ENCODE results near the gene XYLT2. TPM values are rescaled to one million over a fixed set of nuclear protein-coding genes. Genes with fewer than 3 reads are reported as not detected.
"Not testable (repeated sequence)": the region's sequence is repeated elsewhere in the genome, so short reads cannot be mapped to it uniquely, and the experiment has no call there.

XYLT2 gene
- total RNA-seq, 2 donors from 2014 or later, result 22.8 to 31.3 TPM

DNA sequence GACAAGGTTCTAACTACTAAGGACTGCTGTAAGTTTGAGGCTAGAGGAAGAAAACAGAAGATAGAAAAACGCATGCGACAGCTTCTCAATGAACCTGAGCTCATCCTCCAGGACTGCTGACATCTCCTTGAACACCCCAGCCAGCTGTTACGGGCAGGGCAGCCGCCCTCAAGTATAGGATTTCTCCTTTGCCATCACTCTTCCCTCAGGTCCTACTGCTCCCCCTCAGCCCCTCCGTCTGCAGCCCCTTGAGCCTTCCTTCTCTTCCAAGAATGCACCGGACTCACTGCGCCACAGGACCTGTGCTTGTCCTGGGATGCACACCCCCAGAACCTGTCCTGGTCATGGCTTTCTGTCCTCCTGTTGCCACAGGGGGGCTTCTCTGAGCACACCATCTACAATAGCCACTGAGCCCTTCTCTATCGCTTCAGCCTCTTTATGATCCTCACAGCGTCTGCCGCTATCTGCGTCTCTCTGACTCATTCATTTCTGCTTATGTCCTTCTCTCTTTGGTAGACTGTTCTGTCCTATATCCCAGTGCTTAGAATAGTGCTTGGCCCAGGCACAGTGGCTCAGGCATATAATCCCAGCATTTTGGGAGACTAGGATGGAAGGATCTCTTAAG lies 15.7 kb upstream of the XYLT2 start:
- intact Hi-C loops (cut with DNase I), result no loop called here
- TF ChIP-seq, protein P1, sequence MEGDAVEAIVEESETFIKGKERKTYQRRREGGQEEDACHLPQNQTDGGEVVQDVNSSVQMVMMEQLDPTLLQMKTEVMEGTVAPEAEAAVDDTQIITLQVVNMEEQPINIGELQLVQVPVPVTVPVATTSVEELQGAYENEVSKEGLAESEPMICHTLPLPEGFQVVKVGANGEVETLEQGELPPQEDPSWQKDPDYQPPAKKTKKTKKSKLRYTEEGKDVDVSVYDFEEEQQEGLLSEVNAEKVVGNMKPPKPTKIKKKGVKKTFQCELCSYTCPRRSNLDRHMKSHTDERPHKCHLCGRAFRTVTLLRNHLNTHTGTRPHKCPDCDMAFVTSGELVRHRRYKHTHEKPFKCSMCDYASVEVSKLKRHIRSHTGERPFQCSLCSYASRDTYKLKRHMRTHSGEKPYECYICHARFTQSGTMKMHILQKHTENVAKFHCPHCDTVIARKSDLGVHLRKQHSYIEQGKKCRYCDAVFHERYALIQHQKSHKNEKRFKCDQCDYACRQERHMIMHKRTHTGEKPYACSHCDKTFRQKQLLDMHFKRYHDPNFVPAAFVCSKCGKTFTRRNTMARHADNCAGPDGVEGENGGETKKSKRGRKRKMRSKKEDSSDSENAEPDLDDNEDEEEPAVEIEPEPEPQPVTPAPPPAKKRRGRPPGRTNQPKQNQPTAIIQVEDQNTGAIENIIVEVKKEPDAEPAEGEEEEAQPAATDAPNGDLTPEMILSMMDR (IDR thresholded peaks at IDR 0.05), result no peak
- TF ChIP-seq POLR2A (IDR thresholded peaks at IDR 0.05), result no peak
- no peaks in the 10 kb centered on the region for H3K9me3 ChIP-seq
- no peak for ATAC-seq
- H3K36me3 ChIP-seq (replicated peaks in 1 of 2; ENCODE audit: insufficient read depth in 1 of 2, low read depth in 2 of 2), result no peaks in the 10 kb centered on the region
- WGBS, 2 donors, result 79 to 90% methylated on average over 11 of the region's 11 CpGs
- H3K27ac ChIP-seq, result no peak overlapping the region
- no peaks in the 10 kb centered on the region for H3K4me1 ChIP-seq
- no peak for DNase-seq
- H3K27me3 ChIP-seq, result no peaks in the 10 kb centered on the region
- H3K4me3 ChIP-seq, result no peak overlapping the region

DNA sequence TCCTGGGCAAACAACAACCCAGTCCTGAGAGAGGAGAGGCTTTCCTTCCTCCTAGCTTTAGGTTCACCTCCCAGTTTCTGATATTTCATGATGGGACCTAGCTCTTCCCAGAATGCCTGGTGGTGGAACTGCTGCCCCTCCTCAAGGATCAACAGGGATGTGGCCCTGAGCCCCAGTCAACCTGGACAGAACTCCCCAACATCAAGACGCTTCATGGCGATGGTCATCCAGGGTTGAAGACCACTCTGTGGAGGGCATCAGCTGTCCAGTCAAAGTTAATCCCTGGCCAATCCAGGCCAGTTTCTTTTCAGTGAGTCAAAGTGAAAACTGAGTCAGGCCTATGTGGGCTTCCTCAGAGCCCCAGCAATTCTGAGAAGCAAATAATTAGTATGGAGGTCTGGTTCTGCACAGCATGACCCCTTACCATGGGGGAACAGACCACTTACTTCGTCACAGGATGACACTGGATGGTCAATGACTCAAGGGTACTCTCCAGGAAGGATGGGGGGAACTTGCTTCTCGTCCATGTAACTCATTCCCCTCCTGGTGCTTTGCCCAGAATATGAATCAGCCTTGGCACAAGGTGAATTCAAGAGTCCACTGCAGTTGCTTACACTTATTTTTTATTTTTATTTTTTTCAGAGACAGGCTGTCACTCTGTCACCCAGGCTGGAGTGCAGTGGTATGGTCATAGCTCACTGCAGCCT lies 14.7 kb upstream of the XYLT2 start:
- DNase-seq (no peak), ATAC-seq (no peak)
- 67 to 76% methylated on average over 1 to 4 of the region's 4 CpGs for WGBS, 2 donors
- Histone ChIP-seq H3K27me3 (no peaks in the 10 kb centered on the region), H3K27ac (no peak overlapping the region), H3K9me3 (no peaks in the 10 kb centered on the region), H3K36me3 (replicated peaks in 1 of 2; ENCODE audit: insufficient read depth in 1 of 2, low read depth in 2 of 2) (no peaks in the 10 kb centered on the region), H3K4me3 (no peak overlapping the region), H3K4me1 (no peaks in the 10 kb centered on the region)
- intact Hi-C loops (cut with DNase I), result no loop called here
- TF ChIP-seq, protein P1 (IDR thresholded peaks at IDR 0.05), result no peak
- TF ChIP-seq POLR2A (IDR thresholded peaks at IDR 0.05), result no peak

DNA sequence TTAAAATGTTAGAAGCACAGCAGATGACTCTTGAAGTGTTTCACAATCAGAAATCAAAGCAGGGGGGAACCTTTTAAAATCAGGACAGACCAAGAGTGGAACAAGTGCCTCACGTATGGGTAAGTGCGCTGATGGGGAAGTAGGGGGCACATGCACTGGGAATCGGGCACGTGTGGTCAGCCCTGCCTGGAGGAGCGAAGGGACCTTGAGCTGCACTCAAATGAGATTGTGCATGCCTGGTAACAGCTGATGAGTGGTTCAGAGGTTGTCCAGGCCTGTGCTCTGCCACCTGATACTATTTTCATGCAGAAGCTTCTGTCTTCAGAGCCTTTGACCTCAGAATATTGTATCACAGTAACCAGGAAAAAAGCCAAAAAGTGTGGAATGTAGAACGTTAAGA lies 13.7 kb upstream of the XYLT2 start:
- Histone ChIP-seq H3K27ac (no peak overlapping the region), H3K4me3 (no peak overlapping the region), H3K4me1 (no peaks in the 10 kb centered on the region), H3K27me3 (no peaks in the 10 kb centered on the region), H3K36me3 (replicated peaks in 1 of 2; ENCODE audit: insufficient read depth in 1 of 2, low read depth in 2 of 2) (no peaks in the 10 kb centered on the region), H3K9me3 (no peaks in the 10 kb centered on the region)
- no peak for DNase-seq
- WGBS, 2 donors, result 42 to 44% methylated on average over 6 of the region's 6 CpGs
- TF ChIP-seq POLR2A (IDR thresholded peaks at IDR 0.05), result no peak
- TF ChIP-seq, protein P1 (IDR thresholded peaks at IDR 0.05), result no peak
- no peak for ATAC-seq
- intact Hi-C loops (cut with DNase I), result no loop called here

DNA sequence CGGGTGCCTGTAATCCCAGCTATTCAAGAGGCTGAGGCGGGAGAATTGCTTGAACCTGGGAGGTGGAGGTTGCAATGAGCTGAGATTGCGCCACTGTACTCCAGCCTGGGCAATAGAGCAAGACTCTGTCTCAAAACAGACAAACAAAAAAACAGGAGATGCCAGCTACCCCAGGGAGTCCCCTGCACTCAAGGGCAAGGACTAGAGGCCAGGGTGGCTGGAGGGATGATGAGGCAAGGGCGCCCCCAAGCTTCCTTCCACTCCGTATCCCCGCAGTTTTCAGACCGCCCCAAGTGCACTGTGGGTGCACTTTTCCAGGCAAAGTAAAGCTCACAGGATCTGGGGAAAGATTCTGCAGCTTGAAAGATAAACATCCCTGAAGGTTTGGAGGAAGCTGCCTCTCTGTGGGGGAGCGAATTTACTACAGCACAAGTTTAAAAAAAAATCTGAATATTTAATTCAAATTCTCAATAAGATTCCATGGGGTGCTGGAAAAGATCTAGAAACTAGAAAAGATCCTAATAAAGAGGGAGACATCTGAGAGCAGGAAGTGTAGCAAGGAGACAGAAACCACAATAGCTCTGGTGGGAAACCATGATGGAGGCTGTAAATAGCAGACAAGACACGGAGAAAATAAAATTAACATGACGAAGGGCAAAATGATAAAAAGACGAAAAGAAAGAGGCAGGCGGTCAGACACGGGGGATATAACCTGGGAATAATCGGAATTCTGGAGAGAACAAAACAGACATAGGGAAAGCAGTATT lies 12.5 kb upstream of the XYLT2 start:
- H3K4me1 ChIP-seq; H3K27me3 ChIP-seq; H3K27ac ChIP-seq; intact Hi-C loops (cut with DNase I); H3K36me3 ChIP-seq (replicated peaks in 1 of 2; ENCODE audit: insufficient read depth in 1 of 2, low read depth in 2 of 2); H3K9me3 ChIP-seq; H3K4me3 ChIP-seq; ATAC-seq; DNase-seq: not testable (repeated sequence)
- 60 to 63% methylated on average over 13 to 14 of the region's 14 CpGs for WGBS, 2 donors

DNA sequence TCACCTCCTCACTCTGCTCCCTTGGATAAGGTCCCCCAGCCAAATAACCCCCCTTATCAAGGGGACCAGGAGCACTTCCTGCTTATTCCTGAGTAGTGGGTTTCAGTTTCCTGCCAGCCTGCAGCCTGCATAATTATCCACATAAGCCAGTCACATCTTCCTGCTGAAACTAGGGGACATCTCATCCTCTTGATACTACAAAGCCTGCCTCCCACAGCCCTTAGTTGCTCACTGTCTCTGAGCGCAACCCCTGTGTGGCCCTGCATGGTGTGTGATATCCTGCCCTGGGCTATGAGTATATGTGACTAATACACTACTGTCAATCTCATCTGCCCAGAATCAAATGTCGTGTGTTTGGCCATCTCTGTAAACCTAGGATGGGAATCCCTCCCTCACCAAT lies 8.0 kb upstream of the XYLT2 start:
- no peak for DNase-seq
- 86 to 87% methylated on average over 2 of the region's 2 CpGs for WGBS, 2 donors
- no peaks in the 10 kb centered on the region for H3K4me1 ChIP-seq
- no peaks in the 10 kb centered on the region for H3K9me3 ChIP-seq
- H3K27ac ChIP-seq, result no peak overlapping the region
- H3K27me3 ChIP-seq, result no peaks in the 10 kb centered on the region
- no peak for TF ChIP-seq POLR2A (IDR thresholded peaks at IDR 0.05)
- TF ChIP-seq, protein P1 (IDR thresholded peaks at IDR 0.05), result no peak
- no peak for ATAC-seq
- no peak overlapping the region for H3K4me3 ChIP-seq
- no peaks in the 10 kb centered on the region for H3K36me3 ChIP-seq (replicated peaks in 1 of 2; ENCODE audit: insufficient read depth in 1 of 2, low read depth in 2 of 2)
- intact Hi-C loops (cut with DNase I), result no loop called here

Measured in body of pancreas (tissue), 4 donors.